Dermis lymphatic vessel endothelial cell (primary cell): Measurements from ENCODE around the gene CRELD1. TPM values are rescaled to one million over a fixed set of nuclear protein-coding genes. Genes with fewer than 3 reads are reported as not detected.

Experiments
- total RNA-seq: library from RNA; depleted of rRNA; stranded (reverse); fragments of >200 nt; gene quantifications from 2 replicates; pipeline ENCODE4 v1.2.1, GENCODE V29; 2014

The CRELD1 gene
- total RNA-seq: 32.6 and 35.7 TPM in 2 replicates

DNA sequence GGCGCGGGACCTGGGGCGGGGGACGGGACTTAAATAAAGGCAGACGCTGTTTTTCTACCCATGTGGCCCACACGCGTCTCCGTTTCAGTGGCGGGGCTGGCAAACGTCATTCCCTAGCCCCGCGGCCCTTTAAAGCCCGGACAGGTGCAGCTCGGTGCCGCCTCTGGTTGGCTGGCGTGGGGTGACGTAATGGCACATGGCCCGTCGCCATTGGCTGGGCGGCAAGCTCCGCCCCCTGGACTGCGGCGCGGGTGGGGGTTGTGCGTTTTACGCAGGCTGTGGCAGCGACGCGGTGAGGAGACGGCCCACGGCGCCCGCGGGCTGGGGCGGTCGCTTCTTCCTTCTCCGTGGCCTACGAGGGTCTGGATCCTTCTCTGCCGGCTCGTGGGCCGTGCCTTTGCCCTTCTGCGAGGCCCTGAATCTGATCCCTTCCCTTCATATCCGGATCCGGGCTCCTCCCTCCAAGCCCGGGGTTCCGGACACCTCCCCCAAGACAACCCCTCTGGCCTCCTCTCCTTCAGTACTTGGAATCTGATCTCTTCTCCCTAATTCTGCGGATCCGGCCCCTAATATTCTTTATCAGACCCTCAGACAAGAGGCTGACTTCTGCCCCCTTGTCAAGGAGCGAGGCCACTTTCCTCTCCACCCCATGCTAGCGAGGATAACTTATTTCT, at the start of gene CRELD1:
TSS of gene CRELD1 (plus strand) at position 274 of the 674 bp plus-strand sequence. CDS start 605 bp downstream, outside the sequence.

GRCh38 chr3:9890249-9891071, 43.2 kb upstream of the CRELD1 start, which contains the start of gene JAGN1:
JAGN1 (plus strand) TSS chr3:9890610; CDS start chr3:9890723, 113 bp downstream.

DNA sequence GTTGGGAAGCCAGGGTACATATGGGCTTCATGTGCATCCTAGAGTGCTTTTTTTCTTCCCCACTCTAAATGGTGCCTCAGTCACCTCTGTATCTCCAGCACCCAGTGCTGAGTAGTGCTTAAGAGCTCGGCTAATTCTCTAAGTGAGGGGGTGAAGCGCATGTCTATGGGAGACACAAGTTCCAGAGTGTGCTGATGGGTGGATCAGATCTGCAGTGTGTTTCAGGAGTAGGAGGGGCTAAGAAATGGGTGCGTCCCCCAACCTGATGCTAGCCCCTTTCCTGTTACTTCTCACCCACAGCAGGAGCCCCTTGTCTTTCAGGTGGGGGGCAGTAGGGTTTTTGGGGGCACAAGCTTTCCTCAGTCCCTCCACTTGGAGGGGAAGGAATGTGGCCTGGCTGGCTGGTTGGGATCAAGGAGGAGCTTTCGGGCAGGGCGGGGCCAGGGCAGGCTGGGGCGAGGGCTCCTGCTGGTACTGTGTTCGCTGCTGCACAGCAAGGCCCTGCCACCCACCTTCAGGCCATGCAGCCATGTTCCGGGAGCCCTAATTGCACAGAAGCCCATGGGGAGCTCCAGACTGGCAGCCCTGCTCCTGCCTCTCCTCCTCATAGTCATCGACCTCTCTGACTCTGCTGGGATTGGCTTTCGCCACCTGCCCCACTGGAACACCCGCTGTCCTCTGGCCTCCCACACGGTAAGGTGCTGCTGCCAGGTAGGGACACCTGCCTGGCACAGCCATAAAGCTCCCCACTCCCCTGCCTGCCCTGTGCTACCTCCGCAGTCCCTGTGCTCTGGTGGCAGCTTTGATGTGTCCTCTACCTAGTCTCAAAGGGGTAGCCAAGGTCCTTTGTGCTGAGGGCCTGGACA, 31.0 kb upstream of the CRELD1 start, which contains the start of gene IL17RE:
TSS of gene IL17RE (plus strand) at position 477 of the 866 bp plus-strand sequence. CDS start at position 562, 85 bp downstream.

DNA sequence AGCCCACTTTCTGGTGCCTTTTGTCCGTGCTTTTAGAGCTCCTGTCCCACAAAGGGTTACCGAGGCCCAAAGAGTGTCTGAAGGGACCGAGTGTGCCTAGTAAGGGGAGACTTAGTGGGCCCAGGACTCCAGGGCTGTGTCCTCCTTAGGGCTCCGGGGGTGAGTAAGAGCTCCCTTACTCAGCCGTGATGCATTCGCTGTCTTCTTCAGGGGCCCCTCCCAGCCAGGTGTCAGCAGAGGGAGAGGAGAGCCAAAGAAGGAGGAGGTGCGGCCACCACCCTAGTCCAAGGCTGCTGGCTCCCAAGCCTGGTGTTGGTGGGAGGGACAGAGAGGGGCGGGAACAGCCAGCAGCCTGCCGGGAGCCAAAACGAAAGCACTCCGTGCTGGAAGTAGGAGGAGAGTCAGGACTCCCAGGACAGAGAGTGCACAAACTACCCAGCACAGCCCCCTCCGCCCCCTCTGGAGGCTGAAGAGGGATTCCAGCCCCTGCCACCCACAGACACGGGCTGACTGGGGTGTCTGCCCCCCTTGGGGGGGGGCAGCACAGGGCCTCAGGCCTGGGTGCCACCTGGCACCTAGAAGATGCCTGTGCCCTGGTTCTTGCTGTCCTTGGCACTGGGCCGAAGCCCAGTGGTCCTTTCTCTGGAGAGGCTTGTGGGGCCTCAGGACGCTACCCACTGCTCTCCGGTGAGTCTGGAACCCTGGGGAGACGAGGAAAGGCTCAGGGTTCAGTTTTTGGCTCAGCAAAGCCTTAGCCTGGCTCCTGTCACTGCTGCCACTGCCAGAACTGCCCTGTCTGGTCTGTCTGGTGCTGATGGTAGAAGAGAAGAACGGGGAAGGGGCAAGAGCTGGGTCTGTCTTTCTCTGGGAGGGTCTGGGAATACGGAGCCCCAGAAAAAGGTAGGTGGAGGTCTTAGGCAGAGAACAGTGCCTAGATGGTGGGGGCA, 16.6 kb upstream of the CRELD1 start, which contains the start of gene IL17RC:
TSS of gene IL17RC (plus strand) at position 365 of the 947 bp plus-strand sequence. CDS start at position 583, 218 bp downstream.

GRCh38 chr3:9951962-9952805, 18.6 kb downstream of the CRELD1 start, which contains the start of gene PRRT3:
PRRT3 (minus strand) TSS chr3:9952408; CDS start chr3:9950115, 2,293 bp downstream.

Other genes starting within 250 kb of the CRELD1 start
- not detected in 2 replicates for gene CPNE9, start 230.0 kb upstream of the CRELD1 start, total RNA-seq
- 14.6 and 19.1 TPM in 2 replicates for gene BRPF1, start 202.1 kb upstream of the CRELD1 start, total RNA-seq
- gene OGG1, start 183.9 kb upstream of the CRELD1 start, total RNA-seq: 11.9 and 14.4 TPM in 2 replicates
- gene CAMK1, start 163.9 kb upstream of the CRELD1 start, total RNA-seq: 23.9 and 27.6 TPM in 2 replicates
- gene TADA3, start 141.4 kb upstream of the CRELD1 start, total RNA-seq: 22.0 and 24.7 TPM in 2 replicates
- gene ARPC4, start 140.8 kb upstream of the CRELD1 start, total RNA-seq: 284 and 296 TPM in 2 replicates
- gene TTLL3, start 123.6 kb upstream of the CRELD1 start, total RNA-seq: 5.8 and 6.0 TPM in 2 replicates
- gene RPUSD3, start 89.8 kb upstream of the CRELD1 start, total RNA-seq: 14.1 and 18.9 TPM in 2 replicates
- not detected in 2 replicates for gene CIDEC, start 53.6 kb upstream of the CRELD1 start, total RNA-seq
- gene JAGN1, start 43.2 kb upstream of the CRELD1 start, total RNA-seq: 24.7 and 29.1 TPM in 2 replicates
- 0.09 and 0.11 TPM in 2 replicates for gene IL17RE, start 31.0 kb upstream of the CRELD1 start, total RNA-seq
- gene IL17RC, start 16.7 kb upstream of the CRELD1 start, total RNA-seq: 17.4 and 20.3 TPM in 2 replicates
- 0.52 and 0.54 TPM in 2 replicates for gene PRRT3, start 18.6 kb downstream of the CRELD1 start, total RNA-seq
- gene EMC3, start 53.0 kb downstream of the CRELD1 start, total RNA-seq: 44.8 and 46.2 TPM in 2 replicates
- gene FANCD2, start 92.6 kb downstream of the CRELD1 start, total RNA-seq: 5.0 and 5.8 TPM in 2 replicates
- not detected in 2 replicates for gene FANCD2OS, start 174.4 kb downstream of the CRELD1 start, total RNA-seq
- 150 and 172 TPM in 2 replicates for gene BRK1, start 181.8 kb downstream of the CRELD1 start, total RNA-seq
- gene VHL, start 207.9 kb downstream of the CRELD1 start, total RNA-seq: 44.2 and 69.1 TPM in 2 replicates
- gene IRAK2, start 231.1 kb downstream of the CRELD1 start, total RNA-seq: 39.2 and 61.1 TPM in 2 replicates